HG03439 (cell line): ENCODE measurements around the gene COL6A1.
"Not testable (repeated sequence)": the region's sequence is repeated elsewhere in the genome, so short reads cannot be mapped to it uniquely, and the experiment has no call there.

Experiments
- ATAC-seq: cut with Tn5 transposase; IDR thresholded peaks from one replicate; pipeline ENCODE4 v1.9.1; 2021; ENCODE audit warnings: mild to moderate bottlenecking, moderate library complexity; ENCODE audit not compliant: unreplicated experiment

The COL6A1 gene

DNA sequence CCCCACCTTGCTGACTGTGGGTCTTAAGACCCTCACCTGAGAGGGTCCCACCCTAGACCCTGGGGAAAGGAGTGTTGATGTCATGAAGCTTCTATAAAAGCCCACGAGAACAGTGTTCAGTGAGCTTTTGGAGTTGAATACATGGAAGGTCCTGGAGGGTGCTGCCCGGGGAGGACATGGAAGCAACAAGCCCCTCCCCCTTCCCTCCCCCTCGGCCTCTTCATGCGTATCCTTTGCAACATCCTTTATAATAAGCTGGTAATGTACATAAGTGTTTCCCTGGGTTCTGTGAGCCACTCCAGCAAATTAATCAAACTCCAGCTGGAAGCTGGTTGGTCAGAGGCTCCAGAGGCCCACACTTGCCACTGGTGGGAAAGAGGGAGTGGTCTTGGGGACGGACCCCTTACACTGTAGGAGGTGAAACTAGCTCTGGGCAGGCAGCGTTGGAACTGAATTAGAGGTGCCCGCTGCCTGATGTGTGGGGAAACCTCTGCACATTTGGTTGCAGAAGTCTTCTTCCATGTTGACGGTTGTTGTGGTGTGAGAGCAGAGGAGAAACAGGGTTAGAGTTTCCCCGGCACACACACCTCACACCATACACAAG is 14.7 kb upstream of the COL6A1 start:
- ATAC-seq: no peak

DNA sequence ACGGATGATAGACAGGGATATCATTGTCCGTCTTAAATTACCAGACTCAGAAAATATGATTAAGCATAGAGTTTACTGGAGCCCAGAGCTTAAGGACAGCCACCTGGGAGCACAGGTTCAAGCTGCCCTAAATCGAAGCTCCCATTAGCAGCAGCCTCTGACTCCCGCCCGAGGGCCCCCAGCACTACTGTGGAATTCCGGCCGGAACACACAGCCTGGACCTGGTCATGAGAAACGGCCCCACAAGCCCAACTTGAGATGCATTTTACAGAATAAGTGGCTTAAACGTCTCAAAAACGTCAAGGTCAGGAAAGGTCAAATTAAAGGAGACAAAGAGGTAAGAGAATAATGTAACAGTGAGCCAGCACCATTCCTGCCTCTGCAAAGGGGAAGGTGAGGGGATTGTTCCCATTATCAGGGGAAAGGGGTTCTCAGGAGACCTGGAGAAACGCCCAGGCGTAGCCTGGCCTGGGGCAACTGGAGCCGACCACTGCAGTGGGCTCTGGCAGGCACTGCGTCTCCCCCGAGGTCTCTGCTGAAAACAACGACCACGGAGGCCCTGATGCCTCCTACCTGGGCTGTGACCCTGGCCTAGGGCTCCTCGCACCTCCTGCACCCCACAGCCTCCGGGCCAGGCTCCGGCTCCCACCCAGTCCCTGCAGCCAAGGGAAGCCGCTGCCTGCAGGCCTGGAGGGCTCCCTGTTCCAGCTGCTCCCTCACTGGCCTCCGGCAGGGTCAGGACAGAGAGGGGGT is 11.5 kb upstream of the COL6A1 start:
- no peak for ATAC-seq

DNA sequence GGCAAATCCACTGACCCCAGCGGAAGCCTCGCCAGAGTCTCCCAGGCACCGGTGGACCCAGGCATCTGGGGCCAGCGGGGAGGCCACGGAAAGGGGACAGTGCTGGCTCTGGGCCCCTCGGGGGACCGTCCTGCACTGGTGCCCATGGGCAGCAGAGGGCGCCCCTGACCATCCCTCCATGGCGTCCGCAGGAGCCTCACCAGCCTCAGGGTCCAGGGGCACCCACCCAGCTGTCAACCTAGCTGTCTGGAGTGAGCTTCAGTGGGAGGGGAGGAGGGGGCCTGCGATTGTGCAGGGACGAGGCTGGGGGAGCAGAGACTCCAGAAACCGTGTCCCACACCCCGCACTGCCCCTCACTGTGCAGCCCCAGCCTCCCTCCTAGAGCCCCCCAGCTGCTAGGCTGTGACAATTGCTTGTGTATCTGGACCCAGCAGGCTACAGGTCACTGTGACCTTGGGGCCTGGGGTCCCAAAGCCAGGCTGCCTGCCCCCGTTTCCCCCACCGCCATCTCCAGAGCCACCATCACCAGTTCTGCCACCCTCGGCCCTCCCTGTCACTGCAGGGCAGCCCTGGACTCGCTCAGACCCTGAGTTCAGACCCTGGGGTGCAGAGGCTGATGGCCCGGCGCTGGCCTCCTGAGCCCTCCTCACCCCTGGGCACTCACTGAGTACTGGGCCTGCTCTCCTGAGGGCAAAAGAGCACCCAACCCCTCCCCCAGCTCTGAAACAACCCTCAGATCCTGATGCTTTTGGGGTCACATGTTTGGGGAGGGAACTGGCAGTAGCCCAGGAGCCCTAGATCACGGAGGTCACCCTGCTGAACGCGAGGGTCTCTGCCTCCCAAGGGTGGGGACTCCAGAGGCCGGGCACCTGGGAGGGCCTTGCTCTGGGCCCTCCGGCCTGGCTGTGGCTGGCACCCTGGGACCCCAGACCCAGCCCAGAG is 10.6 kb upstream of the COL6A1 start:
- no peak for ATAC-seq

DNA sequence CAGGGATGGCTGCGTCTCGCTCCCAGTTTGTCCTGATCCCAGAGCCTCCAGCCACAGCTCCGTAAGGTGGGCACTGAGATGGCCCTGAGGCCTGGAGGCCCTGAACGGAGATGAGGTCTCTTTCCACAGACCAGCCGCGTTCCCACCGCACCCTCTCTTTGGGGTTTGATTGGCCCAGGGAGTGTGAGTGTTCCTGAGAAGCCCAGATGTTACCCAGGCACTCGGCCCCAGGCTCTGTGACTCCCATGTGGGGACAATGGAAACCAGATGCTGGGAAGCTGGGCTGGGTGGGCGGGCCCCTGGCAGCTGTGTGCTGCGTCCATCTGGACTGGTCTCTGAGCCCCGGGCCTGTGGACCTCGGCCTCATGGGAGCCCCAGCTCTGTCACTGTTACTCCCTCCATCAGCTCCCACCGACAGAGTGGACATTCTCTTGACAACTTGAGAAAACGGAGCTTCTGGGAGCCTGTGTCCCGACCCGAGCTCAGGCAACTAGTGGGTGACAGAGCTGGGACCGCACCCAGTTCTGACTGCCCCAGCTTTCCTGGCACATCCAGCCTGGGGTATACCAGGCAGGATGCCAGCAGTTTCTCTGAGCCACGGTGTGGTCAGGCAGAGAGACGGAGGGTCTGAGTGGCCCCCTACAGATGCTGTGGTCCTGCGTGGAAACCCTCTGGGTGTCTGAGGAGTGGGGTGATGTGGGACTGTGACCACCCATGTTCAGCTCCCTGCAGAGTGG is 9.8 kb upstream of the COL6A1 start:
- ATAC-seq: no peak

DNA sequence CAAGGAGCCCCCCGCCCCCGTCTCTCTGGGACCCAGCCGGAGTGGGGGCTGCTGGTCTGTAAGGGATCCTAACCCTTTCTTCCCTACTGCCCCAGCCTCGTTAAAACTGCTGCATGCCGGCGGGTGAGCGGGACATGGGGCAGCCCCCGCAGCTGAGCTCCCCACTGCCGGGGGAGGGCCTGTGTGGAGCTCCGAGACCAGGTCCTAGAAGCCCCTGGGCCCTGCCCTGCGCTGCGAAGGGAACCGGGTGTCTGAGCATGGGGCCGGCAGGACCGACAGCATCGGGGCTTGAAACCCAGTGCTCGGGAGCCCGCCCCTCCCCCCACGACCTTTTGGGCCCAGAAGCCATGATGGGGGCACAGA is 9.2 kb upstream of the COL6A1 start:
- no peak for ATAC-seq

DNA sequence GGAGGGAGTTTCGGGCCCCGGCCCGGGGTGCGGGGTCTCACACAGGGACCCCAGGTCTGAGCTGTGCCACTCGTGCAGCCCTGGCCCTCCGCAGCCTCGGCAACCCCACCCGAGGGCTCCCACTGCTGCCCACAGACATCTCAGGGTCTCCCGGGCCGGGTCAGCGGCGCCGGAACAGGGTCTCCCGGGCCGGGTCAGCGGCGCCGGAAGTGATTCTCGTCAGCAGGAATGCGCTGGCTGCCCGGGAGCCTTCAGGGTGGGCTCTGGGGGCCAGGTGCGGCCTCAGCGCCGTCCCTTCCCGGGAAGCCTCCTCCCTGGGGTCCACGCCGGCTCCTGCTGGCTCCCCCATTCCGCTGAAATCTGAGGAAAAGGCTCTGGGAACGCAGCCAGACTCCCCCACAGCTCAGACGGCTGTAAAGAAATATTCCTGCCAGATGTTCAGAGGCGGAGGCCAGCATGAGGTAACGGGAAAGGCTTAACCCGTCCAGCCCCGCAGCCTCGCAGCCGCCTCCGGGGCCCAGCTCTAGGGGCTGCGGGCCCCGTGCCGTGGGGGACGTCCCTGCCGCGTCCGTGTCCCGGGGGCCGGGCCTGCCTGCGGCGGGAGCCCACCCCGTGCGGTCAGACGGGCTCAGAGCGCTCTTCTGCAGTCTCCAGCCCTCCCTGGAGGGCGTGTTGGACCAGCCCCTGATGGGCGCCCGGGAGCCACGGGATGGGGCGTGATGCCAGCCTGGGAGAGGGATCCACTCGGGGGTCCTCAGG is 8.7 kb upstream of the COL6A1 start:
- no peak for ATAC-seq

DNA sequence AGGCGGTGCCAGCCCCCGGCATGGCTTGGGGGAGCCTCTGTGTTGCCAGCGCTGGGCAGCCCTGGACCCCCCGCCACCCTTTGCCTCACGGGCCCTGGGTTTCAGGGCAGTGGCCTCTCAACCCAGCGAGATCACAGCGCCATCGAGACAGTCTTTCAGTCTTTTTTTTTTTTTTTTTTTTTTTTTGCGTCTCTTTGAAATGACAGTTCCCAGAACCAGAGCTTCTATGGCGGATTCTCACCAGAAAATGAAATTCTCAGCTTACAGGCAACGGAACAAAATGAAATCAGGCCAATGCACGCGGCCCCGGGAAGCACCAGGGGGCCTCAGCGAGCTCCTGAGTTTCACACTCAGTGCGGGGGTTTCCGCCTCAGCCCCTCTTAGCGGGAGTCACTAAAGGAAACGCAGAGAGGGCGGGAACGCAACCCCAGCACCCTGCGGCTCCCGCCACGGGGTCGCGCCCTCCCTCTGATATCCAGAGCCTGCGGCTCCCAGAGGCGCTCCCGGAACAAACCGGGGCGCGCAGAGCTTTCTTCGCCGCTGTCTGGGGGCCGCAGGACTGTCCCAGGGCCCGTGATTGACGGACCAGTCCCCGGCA is 8.0 kb upstream of the COL6A1 start:
- ATAC-seq: no peak

DNA sequence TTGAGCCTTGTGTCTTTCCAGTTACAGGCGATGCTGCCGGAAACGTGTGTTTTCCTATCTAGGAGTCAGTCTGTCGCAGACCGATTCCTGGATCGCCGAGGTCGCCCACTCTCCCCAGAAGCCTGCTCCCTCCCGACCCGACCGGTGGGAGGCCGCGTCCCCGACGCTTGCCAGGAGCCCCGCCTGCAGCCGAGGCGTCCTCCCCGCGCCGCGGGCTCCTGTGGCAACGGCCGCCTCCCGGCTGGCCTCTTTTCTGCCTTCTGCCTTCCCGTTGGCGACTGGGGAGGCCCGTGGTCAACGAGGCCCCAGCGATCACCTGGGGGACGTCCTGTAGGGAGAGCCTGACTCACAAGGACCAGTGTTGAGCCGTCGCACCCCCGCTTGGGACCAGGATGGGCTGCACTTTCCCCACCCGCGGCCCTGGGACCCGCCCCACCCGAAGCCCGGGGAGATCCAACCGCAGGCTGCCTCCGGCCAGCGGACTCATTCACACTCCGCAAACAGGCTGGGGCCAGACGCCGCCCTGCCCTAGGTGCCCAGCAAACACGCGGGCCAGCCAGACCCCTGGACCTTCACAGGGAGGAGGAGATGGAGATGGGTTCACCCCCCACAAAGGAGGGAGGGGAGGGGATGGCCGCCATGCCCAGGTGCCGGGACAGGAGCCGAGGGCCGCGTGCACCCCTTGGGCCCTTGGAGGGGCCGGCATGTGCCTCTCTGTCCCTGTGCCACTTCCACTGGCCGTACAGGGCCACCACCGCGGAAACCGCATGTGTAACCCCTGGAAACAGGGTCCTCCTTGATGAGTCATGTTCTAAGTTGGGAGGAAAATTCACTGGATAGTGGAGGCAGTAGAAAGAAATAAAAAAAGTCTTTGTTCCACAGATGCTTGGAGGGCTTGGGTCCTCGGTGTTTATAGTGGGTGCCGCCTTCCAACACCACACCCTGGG is 7.2 kb upstream of the COL6A1 start:
- ATAC-seq: no peak

DNA sequence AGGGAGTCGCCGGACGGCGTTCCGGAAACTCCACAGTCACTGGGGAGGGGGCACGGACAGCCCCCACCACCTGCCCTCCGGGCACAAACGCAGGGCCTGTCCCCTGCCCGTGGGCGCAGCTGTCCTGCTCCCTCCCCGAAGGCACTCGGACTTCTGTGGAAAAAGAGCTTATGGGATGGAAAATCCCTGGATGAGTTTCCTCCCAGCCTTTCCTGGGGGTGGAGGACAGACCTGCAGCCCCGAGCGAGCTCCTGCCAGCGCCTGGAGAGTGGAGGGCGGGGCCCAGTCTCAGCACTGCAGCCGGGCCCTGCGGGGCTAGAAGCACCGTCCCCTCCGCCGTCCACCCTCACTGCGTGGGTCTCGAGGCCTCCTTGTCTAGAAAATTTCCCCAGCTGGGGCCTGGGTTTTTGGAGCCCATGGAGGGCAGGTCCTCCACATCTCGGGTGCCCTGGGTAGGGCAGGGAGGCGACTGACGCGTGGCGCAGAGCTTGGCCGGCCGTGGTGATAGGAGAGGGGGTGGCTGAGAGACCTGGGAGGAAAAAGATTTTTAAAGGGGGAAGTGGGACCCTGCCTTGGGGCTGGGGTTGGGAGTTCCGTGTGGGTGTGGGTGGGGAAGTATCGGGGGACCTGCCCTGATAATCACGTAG is 6.4 kb upstream of the COL6A1 start:
- ATAC-seq: no peak

DNA sequence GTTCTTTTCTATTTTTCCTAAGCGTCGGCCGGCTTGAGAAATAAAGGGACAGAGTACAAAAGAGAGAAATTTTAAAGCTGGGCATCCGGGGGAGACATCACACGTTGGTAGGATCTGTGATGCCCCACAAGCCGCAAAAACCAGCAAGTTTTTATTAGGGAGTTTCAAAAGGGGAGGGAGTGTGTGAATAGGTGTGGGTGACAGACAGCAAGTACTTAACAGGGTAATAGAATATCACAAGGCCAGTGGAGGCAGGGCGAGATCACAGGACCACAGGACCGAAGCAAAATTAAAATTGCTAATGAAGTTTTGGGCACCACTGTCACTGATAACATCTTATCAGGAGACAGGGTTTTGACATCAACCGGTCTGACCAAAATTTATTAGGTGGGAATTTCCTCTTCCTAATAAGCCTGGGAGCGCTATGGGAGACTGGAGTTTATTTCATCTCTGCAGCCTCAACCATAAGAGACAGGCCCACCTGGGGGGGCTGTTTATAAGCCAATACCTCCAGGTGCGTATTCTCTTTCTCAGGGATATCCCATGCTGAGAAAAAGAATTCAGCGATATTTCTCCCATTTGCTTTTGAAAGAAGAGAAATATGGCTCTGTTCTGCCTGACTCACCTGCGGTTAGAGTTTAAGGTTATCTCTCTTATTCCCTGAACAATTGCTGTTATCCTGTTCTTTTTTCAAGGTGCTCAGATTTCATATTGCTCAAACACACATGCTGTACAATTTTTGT is 5.7 kb upstream of the COL6A1 start:
- ATAC-seq: not testable (repeated sequence)

DNA sequence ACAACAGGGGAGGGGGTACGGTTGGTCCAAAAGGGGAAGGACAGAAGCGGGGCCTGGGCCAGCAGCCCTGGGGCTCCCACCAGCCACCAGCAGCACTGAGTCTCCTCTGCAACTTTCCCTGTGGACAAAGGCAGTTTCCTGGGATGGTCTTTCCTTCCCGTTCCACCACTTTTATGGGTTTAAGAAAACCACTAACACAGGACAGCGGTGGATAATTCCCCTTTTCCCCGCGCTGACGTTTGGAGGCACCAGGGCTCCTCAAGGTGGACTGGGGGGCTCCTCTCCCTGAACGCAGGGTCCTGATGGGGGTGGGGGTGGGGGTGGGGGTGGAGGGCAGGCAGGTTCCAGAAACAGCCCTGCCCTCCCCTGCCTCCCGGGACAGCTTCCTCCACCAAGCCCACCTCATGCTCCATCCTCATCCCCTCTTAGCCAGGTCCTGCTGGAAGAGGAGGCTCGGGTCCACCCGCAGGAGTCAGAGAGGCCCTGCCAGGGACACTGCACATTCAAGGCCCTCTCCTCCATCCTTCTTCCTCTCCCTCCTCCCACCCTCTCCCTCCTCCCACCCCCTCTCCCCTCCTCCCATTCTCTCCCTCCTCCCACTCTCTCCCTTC is 4.8 kb upstream of the COL6A1 start:
- no peak for ATAC-seq

DNA sequence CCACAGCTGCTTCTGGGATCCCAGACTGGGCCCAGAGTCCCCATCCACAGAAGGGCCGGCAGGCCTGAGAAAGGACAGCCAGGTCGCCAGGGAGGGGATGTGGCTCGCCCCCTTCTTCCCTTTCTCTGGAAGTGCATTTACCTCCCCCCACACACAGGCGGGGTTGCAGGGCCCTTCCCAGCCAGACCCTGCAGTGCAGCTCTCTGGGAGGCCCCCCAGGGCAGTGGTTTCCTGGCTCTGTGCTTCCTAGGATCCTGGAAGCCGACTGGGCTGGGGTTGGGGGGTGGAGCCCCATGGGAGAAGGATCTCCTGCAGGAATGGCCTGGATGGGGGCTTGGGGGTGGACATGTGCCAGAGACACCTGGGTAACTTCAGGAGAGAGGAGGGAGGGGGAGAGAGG is 4.2 kb upstream of the COL6A1 start:
- ATAC-seq: no peak

DNA sequence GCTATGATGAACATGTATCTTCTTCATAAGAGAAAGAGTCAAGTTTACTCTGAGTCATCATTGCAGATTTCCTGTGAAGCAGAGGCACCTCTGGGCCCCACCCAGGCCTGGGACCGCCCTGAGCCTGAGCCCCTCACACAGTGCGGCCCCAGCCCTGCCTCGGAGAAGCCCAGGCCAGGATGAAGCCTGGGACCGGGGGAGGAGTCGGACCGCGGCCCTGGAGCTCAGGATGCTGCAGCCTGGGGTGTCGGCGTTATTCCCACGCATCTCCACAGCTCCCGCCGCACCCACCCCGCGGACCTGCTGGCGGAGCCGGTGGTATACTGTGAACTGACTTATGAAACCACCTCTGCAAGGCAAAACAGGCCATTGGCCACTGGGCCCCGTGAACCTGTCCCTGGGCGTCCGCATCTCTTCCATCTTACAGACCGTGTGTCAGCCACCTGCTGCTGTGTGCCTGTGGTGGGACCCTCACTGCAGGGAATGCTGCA is 2.4 kb upstream of the COL6A1 start:
- no peak for ATAC-seq

DNA sequence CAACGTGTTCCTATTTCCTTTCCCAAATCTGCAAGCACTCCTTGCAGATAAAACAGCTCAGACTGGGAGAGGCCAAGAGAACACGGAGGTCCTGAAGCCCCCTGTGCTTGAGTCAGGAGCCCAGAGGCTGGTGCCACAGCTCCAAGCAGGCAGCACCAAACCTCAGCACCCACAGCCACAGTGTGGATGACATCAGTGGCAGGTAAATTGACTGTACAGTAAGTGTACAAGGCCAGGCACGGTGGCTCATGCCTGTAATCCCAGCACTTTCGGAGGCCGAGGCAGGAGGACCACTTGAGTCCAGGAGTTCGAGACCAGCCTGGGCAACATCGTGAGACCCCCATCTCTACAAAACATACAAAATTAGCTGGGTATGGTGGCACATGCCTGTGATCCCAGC is 1.9 kb upstream of the COL6A1 start:
- no peak for ATAC-seq

DNA sequence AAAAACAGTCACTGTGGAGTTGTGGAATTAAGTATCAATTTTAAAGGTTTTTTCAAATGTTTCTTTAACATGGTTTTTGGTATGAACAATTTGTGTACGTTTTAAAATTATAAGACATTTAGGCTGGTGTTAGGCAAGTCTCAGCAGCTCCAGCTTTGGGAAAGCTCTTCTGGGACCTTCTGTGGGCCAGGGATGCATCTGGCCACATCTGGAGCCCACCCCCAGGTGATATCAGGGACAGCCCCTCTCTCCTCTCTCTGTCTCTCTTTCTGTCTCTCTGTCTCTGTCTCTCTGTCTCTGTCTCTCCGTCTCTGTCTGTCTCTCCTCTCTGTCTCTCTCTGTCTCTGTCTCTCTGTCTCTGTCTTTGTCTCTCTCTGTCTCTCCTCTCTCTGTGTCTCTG is 1.3 kb upstream of the COL6A1 start:
- no peak for ATAC-seq

DNA sequence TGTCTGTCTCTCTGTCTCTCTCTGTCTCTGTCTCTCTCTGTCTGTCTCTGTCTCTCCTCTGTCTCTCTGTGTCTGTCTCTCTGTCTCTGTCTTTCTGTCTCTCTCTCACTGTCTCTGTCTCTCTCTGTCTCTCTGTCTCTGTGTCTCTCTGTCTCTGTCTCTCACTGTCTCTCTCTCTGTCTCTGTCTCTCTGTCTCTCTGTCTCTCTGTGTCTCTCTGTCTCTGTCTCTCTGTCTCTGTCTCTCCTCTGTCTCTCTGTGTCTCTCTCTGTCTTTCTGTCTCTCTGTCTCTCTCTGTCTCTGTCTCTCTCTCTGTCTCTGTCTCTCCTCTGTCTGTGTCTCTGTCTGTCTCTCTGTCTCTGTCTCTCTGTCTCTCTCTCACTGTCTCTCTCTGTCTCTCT is 873 bp upstream of the COL6A1 start:
- no peak for ATAC-seq

DNA sequence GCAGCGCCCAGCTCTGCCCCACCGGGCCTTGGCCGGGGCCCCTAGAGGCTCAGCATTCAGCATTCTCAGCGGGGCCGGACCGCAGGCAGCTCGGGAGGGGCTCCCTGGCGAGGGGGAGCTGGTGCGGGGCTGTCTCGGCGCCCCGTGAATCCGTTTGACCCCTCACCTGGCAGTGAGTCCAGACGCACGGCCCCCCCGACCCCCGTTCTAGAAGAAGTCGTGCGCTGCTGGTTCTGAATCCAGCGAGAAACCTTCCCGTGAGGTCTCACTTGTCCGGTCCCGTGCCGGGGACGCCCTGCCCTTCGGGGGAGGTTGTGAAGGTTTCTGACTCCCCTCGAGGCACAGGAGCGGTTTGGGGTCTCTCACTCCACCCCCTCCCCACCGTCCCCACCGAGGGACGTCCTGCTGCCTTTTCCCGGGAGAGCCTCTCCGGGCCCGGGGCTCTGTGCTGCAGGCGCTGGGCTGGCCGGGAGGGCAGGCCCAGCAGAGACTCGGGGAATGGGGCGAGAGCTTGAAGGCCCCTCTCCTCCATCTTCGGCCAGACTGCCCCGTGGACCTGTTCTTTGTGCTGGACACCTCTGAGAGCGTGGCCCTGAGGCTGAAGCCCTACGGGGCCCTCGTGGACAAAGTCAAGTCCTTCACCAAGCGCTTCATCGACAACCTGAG is 655 bp downstream of the COL6A1 start:
- ATAC-seq: no peak
